ENCODE measurements around the gene ITPRIP.

GRCh38 chr10:104376784-104377300 is 38.6 kb upstream of the ITPRIP start:
- TF ChIP-seq CTCF (IDR thresholded peaks at IDR 0.05) = no peak
- no peak for TF ChIP-seq POLR2A (IDR thresholded peaks at IDR 0.05)
